HG02623 (cell line): ENCODE measurements around the gene OGN.

Source experiments
- ATAC-seq: cut with Tn5 transposase; IDR thresholded peaks from one replicate; pipeline ENCODE4 v1.9.1; 2021; ENCODE audit warnings: moderate library complexity; ENCODE audit not compliant: unreplicated experiment

OGN gene

DNA sequence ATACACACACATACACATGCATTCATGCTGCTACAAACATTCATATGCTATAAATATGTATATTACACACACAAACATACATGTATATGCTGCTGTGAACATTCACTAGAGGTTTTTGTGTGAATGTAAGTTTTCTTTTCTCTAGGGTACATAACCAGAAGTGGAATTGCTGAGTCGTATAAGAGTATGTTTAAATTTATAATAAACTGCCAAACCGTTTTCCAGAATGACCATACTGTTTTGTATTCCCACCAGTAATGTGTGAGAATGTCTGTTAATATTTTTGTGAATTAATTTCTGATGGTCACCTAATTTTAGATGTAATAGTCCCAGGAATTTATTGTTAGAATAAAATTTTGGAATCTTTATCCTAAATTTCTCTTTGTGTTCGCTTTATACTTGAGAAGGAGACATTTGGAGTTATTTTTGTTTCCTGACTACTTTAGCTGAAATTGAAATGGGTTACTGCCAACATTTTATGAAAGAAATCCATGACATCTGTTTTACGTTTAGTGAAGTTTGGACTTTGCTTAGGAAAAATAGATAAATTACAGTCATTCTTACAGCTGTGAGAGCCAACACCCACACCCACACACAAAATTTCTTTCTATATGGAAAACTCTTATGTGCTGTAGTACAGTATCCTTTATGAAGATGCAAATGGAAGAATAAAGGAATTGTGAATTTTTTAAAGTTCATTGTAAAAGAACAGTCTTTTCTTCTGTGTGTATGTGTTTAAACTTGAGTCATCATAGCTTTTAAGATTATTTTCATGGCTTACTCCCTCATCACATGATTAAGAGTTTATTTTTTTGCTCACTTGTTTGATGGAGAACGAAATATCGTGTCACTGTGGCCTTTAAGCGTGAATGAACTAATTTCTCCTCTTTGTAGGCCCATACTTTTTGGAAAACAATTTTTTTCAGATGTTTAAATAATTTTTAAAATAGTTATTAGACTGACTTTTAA is 54.3 kb downstream of the OGN start:
- no peak for ATAC-seq

DNA sequence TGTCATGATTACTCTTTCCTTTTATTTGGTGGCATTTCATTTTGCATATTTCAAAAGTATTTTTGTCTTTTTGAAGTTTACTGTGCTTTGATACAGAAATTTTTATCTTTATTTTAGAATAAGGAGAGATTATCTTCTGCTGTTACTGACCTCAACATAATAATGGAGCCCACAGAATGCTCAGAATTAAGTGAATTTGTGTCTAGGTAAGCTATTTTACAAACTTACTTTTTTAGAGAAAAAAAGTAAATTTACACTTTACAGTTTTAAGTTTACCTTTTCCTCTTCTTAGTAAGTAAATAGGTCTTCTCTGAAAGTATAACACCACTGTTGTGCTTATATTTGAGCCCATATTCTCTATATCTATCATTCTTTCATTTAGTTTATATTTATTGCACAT is 58.8 kb downstream of the OGN start:
- ATAC-seq = no peak

DNA sequence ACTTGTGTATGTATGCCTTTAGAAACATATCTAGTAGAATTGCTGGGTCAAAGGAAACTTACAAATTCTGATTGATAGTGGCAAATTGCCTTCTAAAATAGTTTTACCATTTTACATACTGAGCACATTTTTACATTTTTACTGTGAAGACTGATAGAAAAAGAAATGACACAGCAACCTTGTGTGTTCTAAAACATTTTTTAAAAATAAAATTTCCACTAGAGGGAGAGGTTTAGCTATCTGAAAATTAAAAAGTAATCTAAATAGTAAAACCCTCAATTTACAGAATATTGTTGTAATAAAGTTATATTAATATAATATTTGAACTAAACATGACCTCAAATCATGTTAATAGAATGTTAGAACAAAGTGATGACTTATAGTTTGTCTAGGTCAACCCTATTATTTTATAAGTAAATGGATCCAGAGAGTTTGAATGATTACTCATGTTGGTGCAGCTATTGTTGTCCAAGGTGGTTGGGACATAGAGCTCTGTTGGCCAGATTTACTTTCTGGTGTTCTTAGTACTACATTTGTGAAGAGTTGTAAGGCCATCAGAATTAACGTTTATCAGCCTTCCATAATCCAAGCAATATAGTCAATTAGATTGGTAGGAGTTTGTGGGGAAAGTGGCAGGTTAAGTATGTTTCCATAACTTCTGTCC is 61.4 kb downstream of the OGN start:
- no peak for ATAC-seq

DNA sequence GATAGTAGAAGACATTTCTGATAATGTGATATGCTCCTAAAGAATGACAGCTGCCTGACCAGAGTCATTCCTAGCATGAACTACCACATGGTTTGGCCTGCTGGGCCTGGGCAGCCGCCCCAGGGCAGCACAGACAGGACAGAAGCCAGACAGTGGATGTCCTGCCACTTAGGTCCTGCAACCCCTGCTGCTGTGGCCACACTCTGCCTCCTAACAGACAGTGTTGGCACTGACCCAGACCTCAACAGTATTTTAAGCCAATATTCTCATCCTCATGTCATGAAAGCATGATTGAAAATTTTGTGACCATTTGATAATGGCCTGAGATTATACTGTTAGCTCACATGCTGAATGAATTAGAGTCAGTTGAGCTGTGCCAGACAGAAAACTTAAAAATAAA is 62.8 kb downstream of the OGN start:
- no peak for ATAC-seq

DNA sequence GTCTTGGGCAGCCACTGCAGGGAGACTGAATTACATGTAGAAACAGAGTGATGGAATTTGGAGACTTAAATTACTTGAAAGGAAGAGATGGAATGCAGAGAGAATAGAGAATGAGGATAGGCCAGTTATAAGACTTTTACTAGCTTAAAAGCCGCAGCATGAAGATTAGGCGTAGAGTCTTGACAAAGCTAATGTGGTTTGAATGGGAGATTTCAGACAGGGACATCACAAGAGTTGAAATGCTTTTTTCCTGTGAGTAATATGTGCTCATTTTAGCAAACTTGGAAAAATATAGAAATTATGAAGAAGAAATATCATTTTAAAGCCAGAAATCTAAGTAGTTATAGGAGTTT is 71.1 kb downstream of the OGN start:
- no peak for ATAC-seq
